Measurements from ENCODE around the gene PCAT6.

The PCAT6 gene

GRCh38 chr1:202848191-202848542 lies 37.4 kb downstream of the PCAT6 start:
- no peak overlapping the region for H3K4me3 ChIP-seq (ENCODE audit: low read depth, low read length)
- DNase-seq (ENCODE audit: low read depth) = peak; percentile 37
- TF ChIP-seq CTCF (IDR thresholded peaks at IDR 0.05; ENCODE audit: low read depth, low read length, missing control alignments) = no peak

GRCh38 chr1:202850593-202851362 lies 40.0 kb downstream of the PCAT6 start:
- no peak for TF ChIP-seq CTCF (IDR thresholded peaks at IDR 0.05; ENCODE audit: low read depth, low read length, missing control alignments)
- DNase-seq (ENCODE audit: low read depth) = no peak
- H3K4me3 ChIP-seq (ENCODE audit: low read depth, low read length) = no peak overlapping the region

GRCh38 chr1:202852163-202852904 lies 41.6 kb downstream of the PCAT6 start:
- DNase-seq (ENCODE audit: low read depth) = peak; percentile 26
- H3K4me3 ChIP-seq (ENCODE audit: low read depth, low read length) = no peak overlapping the region
- TF ChIP-seq CTCF (IDR thresholded peaks at IDR 0.05; ENCODE audit: low read depth, low read length, missing control alignments) = peak; percentile 75

- no peak overlapping the region for H3K4me3 ChIP-seq (ENCODE audit: low read depth, low read length)
- TF ChIP-seq CTCF (IDR thresholded peaks at IDR 0.05; ENCODE audit: low read depth, low read length, missing control alignments) = no peak
- DNase-seq (ENCODE audit: low read depth) = no peak
These were observed 44.0 kb downstream of the PCAT6 start for GRCh38 chr1:202854787-202855186.

GRCh38 chr1:202856014-202856413 lies 45.3 kb downstream of the PCAT6 start:
- no peak for TF ChIP-seq CTCF (IDR thresholded peaks at IDR 0.05; ENCODE audit: low read depth, low read length, missing control alignments)
- no peak for DNase-seq (ENCODE audit: low read depth)
- H3K4me3 ChIP-seq (ENCODE audit: low read depth, low read length) = no peak overlapping the region

GRCh38 chr1:202857136-202857610 lies 46.4 kb downstream of the PCAT6 start:
- no peak for DNase-seq (ENCODE audit: low read depth)
- no peak overlapping the region for H3K4me3 ChIP-seq (ENCODE audit: low read depth, low read length)
- TF ChIP-seq CTCF (IDR thresholded peaks at IDR 0.05; ENCODE audit: low read depth, low read length, missing control alignments) = no peak

All from GM12864 (cell line).